HG03025 (cell line): ENCODE measurements around the gene SOCS7.

Experiments used
- ATAC-seq: cut with Tn5 transposase; IDR thresholded peaks from one replicate; pipeline ENCODE4 v1.9.1; 2021; ENCODE audit warnings: mild to moderate bottlenecking, moderate library complexity; ENCODE audit not compliant: unreplicated experiment, low FRiP score

SOCS7 gene

DNA sequence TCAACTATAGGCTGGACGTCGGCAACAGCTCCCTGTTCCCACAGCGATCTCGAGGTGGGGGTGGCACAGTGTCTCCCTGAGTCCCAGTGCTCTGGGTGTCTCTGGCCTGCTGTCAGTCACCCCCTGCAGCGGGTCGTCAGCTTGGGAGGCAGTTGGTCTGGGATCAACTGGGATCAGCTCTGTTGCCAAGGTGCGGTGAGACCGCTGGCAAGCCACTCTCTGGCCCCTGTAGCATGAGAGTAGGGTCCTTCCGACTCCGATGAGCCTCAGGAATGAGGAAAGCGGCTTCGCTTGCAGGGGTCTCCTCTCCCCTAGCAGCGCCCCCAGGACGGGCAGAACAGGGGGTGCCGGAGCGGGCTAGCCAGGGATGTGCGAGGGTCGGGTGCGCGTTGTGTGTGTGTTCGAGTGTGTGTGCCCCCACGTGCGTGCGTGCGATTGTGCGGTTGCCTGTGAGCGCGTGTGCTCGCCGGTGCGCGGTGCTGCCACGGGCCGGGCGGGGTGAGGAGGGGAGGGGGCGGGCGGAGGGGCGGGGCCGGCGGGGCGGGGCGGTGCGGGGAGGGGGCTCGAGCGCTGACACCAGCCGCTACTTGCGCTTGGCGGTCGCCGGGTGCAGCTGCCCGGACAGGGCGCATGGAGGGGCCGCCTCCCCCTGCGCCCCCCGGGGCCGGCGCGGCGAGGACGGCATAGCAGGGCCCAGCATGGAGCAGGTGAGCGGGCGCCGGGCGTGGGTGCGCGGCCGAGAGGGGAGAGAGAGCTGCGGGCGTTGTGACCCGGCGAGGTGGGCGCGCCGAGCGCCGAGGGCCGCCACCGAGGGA lies 67.3 kb downstream of the SOCS7 start:
- ATAC-seq, result no peak

DNA sequence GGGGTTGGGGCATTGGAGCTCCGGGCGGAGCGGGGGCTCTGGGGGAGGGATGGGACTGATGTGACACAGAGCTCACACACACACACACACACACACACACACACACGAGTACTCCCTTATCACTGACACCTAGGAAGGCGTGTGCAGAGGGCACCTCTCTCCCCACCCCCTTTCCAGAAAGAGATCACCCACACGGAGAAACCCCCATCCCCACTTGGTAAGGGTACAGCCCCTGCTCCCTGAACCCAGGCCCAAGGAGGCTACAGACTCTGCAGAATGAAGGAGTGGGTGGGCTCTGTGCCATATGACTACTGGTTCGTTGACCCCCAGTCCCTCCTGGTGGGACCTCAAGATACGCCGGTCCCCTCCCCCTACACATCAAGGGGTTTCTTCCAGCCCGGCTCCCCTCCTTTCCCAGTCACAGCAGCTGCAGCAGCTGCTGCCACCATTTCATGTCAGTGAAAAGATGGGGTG lies 67.9 kb downstream of the SOCS7 start:
- no peak for ATAC-seq

DNA sequence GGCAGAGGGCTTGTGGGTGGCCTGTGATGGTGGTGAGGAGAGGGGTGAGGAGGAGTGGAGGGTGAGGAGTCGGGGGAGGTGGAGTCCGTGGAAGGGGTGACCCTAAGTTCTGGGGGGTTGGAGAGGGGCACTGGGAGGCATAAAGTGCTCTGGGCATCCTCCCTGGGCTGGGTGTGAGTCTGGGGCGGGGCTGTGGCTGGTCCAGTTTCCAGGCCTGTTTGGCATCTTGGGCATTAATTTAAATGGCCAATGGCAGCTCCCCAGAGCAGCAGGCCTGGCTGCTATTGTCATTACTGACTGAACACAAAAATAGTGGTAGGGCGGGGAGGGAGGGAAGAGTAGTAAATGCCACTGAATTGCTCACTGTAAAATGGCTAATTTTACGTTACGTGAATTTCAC lies 68.9 kb downstream of the SOCS7 start:
- no peak for ATAC-seq

DNA sequence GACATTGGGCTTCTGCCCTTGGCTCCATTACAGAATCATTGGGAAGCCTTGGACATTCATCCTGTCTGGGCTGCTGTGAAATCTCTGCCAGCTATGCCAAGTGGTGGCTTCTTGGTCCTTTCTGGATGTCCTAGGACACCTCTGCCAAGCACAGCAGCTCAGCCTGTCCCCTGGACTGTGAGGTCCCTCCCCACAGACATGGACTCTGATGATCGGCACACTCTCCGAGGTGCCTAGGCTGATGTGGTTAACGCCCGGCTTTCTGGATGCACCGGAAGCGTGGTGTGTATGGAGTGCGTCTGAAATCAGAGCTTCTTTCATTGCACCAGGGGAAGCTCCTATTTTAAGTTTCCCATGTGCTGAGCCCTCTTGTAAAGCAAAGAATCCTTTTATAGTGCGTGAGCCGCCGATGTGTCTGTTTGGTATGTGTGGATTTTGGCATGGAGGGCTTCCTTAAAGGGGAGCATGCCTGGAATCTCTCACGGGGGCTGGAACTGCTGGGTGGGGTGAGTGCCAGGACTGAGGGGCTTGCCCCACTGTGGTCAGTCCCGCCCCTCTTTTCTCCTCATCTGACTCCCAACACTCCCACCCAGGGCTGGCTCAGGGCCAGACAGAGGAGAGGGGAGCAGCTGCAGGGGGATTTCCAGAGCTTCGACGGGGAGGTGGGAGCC lies 69.7 kb downstream of the SOCS7 start:
- ATAC-seq, result no peak

DNA sequence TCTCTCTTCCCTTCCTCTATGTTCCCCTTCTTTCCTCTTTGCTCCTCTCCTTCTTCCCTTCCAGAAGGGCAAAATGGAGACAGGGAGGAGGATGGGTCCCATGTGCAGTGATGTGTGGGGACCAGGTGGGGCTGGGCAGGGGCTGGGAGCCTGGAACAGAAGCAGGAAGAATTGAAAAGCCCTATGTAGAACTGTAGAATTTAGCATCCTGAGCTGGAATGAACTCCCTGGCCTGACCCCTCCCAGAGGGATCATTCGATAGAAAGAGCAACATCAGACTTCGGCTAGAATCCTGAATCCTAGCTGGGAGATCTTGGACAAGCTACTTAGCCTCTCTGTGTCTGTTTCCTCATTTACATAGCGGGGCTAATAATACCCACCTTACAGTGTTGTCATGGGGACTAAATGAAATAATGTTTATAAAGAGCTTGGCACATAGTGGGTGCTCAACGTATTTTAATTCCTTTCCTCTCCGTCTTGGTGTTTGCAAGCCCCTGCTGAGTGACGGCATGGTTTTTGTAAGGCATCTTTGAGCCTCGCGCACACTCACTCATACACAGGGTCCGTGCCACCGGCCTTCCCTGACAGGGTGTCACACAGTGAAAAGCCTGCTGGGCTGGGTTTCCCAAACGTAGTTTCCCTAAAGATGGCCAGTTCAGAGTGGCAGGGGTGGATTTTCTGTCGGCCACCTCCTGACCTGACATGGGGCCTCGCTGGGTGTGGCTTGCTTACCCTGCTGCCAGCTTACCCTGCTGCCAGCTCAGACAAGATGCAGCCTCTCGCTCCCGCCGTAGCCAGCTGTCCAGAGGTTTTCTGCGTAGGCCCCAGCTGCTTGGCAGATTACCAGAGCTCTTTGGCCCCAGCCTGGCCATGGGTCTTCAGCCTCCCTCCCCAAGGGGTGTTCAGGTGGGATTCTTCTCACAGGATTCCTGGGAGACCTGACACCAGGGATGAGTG lies 70.5 kb downstream of the SOCS7 start:
- no peak for ATAC-seq

DNA sequence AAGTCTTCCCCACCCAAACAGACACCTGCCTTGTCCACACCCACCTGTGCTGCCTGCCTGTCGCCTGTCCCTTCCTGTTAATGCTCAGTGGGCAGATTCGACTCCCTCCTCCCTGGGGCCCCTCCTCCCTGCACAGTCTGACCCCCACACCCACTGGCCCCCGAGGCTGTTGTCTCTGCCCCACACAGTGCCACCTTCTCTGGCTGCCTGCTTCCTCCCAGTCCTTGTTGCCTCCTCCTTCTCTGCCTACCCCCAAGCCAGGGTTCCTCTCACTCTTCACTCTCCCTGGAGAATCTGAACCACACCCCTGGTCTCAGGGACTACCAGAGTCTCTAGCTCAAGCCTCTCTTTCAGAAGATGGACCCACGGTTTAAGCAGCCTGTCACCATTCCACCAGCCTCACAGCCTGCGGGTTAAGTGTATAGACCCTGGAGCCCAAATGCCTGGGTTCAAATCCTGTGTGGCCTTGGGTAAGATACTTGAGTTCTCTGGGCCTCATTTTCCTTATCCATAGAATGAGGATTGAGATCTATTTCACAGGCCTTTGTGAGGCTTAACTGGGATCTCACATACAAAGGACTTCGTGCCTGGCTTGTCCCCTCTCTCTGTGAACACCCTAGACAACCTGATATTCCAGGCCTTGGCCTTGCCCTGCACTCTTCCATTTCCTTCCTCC lies 72.8 kb downstream of the SOCS7 start:
- no peak for ATAC-seq

DNA sequence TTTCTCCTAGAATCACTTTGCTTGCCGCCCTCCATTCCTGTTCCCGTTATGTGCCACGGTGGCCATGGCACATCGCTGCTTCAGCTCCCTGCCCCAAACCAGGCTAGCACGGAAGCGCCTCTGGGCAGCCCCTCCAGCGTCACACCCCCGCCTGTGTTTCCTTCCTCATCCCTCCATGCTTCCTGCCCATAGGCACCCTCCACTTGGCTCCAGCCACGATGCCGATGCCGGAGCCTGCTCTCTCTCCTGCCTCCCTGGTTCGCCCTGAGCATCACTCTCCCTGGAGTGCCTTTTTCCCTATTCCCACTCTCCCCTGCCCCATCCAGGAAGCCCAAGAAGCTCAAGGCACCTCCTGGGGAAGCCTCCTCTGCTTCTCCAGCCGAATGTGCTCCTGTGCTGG lies 73.4 kb downstream of the SOCS7 start:
- no peak for ATAC-seq

DNA sequence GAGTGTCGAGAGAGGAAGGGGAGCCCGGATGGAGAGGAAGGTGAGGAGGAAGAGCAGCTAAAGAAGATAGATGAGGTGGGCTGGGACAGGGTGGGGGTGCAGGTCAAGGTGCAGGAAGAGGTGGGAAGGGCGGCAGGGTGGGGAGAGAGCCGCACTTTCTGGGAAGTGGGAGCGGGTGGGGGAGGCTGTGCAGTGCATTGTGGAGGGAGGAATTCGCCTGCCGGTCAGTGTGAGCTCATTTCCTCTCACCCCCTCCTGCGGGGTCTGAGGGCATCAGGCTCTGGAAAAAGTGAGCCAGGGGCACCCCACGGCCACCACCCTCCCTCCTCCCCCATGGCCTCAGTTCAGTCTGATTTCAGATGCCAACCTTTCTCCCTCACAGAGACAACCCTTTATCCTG lies 74.1 kb downstream of the SOCS7 start:
- no peak for ATAC-seq

DNA sequence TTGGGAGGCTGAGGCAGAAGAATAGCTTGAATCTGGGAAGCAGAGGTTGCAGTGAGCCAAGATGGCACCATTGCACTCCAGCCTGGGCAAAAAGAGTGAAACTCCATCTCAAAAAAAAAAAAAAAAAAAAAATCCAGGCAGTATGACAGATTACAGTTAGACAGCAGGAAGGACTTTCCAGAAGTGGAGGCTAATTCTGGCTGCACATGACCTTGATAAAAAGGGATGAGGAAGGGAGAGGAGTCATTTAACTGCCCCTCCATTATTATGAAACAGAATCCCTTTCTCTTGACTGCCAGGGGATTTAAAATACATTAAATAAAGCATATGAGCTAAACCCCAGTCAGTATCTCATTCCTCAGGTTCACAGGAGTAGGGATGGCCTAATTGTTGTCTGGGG lies 74.8 kb downstream of the SOCS7 start:
- ATAC-seq, result no peak

DNA sequence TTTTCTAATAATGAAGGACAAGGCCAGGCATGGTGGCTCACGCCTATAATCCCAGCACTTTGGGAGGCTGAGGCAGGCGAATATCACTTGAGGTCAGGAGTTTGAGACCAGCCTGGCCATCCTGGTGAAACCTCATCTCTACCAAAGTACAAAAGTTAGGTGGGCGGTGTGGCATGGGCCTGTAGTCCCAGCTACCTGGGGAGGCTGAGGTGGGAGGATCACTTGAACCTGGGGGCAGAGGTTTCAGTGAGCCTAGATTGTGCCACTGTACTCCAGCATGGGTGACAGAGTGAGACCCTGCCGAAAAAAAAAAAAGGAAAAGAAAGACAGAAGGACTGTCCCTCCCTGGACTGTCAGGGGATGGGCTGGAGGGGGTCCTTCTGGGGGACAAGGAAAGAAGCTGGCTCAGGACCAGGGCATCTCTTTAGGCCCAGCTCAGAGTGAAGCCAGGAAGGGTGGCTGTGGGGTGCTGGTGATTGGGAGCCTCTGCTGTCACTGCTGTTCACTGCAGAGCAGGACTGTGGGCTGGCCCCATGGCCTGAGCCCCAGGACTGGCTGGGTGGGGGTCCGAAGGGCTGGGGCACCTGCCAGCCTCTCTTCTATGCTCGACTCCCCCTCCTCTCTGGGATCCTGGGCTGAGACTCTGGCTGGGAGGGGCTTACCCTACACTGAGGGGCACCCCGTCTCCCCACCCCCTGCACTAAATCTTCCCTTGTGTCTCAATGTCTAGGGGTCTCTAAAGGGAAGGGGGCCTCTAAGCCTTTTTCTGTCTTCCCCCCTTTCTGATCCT lies 75.7 kb downstream of the SOCS7 start:
- no peak for ATAC-seq

DNA sequence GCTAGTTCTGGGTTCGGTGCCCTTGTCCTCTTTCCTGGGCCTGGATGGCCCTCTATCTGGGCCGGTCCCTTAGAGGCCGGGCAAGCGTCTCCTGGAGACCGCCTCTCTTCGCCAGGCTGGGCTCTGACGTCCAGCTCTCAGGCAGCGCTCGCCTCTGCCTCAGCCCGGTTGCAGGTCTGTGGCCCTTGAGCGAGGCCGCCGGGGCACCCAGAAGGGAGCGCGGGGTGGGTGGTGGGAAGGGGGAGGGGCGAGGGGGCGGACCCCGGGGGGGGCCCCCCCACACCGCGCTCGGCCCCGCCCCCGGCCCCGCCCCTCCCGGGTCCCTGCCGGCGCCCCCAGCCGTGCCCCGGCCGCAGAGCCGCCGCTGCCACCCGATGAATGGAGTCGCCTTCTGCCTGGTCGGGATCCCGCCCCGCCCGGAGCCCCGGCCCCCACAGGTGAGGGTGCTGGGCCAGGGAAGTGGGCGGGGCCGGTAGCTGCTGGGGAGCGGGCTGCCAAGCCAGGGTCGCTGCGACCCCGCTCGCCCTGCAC lies 76.5 kb downstream of the SOCS7 start, which contains the start of gene ARHGAP23:
ARHGAP23 (plus strand) TSS at position 353 of the 531 bp plus-strand sequence; CDS start at position 375, 22 bp downstream.
- ATAC-seq, result no peak

DNA sequence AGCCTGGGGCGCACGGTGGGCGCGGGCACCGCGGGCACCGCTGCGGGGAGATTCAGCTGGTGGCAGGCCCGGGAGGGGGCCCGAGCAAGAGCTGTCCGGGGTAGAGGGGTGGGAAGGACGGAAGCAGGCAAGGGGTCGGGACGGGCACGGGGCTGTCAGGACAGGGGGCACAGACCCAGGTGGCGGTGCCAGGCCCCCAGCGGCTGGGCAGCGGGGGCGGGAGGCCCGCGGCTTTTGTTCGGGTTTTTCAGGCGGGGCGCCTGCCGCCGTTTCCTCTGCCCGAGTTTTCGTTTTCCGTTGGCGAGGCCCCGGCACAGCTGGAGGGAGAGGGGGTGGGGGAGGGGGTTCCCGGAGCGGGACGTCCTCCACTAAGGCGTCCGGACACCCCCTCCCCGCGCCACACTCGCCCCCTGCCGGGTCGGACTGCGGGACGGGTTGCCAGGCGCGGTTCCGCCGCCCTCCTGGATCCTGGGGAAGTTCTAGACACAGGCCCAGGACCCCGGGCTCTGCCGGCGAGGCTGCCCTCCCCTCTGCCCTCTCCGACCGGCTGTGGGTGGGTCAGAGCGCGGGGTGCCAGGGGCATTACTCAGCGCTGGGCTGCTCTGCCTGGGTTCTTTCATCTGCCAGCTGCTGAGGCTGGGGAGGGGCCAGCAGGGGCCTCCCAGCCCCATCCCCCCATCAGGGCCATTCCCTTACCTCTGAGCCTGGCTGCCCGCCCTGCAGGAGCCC lies 77.2 kb downstream of the SOCS7 start:
- ATAC-seq, result no peak

DNA sequence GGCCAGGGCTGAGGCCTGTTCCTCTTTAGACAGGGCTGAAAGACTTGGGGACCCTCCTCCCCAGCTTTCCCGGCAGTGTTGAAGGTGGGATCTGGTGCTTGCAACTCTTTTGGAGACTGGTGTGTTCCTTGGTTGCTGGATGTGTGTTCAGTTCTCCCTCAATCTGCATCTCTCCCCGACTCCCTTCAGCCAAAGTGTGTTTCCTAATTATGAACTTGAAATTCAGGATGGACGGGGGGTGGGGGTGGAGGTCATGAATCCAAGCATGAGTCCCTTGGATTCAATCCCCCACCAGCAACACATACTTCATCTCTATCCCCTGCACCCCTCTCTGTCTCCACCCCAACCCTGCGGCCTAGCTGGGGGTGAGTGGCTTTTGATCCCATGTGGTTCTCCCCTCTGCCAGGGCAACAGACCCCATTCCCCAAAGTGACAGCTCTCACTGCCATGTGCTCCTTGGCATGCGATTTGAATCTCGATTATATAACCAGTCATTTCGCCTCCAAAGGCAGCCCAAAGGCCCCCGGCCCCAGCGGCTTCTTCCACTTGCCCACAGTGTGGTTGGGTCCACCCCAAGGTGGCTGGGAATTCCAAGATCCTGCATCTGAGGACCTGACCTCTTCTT lies 77.9 kb downstream of the SOCS7 start:
- no peak for ATAC-seq

DNA sequence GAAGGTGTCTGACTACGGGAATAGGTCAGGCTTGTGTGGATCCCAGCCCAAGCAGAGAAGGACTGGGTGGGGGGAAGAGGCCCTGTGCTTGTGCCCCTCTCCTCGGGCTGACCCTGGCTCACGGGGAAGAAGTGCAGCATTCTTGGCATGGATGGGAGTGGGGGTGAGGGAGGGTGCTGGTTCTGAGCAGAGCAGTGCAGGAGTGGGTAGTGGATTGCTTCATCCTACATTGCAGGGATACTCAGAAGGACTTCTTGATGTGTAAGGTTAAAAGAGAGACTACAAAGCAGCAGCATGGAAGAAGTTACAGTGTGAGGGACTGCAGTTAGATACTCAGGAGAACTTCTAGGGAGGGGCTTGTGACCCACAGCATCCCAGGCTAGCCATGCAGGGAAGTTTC lies 78.7 kb downstream of the SOCS7 start:
- no peak for ATAC-seq

DNA sequence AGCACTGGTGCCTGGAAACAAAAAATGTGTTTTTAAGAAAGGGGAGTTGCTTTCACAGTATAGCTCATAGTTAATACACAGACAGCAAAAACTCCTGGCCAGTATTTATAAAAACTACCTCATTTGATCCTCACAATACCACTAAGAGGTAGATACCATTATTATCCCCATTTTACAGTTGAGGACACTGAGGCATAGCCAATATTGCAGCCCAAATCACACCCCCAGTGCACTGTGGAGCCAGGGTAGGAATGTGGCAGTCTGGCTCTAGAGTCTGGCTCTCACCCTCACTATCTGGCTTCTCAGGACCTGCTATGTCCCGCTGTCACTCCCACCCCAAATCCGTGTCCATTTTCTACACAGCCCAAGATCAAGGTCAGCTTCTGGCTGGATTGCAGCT lies 79.2 kb downstream of the SOCS7 start:
- no peak for ATAC-seq

DNA sequence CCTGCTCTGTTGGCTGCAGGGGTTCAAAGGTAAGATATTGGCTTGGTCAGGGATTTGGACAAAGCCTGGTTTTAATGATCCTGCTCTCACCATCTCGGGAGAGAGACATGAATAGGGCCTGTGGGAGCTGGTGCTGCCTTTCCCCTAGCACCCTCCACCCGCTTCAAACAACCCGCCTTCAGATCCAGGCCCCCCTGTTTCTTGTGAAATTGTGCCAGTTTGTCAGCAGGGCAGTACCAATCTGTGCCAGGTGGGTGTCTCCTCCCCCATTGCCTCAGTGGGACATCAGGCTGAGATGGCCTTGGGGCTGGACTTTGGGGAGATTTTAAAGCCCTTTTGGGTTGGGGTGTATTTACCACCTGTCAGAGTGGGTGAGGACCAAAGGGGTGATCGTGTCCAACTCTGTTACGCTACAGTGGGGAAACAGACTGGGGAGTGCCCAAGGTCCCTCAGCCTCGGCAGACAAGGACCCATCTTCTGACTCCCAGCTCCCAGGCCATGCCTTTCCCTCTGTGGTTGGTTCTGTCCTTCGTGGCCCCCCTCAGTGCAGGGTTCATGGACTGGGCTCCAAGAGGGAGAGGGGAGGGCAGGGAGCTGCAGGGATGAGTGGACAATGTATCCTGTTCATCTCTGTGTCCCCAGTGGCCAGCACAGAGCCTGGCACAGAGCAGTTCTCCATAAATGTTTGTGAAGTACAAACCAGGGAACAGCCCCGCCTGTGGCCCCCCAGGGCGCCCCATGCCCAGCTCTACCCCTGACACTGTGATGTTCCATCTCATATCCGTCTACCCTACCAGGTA lies 79.9 kb downstream of the SOCS7 start:
- ATAC-seq, result no peak

DNA sequence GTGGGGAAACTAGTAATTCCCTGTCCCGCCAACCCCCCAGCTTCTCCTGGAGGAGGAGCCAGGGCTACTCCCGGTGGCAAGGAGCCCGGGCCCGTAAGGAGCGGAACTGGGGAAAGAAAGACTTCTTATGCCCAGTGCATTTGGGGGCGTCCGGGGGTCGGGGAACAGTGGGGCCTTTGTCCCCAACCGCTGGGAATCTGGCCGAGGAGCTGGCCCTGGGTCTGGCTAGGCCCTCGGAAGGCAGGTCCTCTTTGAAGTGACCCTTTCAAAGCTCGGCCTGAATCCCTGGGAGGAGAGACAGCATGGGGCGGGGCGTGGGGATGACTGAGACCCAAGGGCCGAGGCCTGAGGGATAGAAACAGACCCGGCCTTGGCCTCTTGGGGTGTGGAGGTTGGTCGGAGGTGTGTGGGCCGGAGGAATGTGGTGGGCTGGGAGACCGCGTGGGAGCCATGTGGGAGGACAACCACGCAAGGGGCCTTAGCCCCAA lies 82.6 kb downstream of the SOCS7 start:
- no peak for ATAC-seq
